Right lobe of liver (tissue), 4 donors: Measurements from ENCODE around the gene CDKAL1.

Experiments used
- POLR2A ChIP-seq: fragments of 450-650 bp; IDR thresholded peaks from one replicate; pipeline ENCODE4 v1.6.1; 2017; ENCODE audit warnings: antibody characterized with exemption, mild to moderate bottlenecking
- TF ChIP-seq, protein P1 (sequence below), 4 donors: fragments of 200-600 bp in 3 of 4; fragments of 450-650 bp in 1 of 4; IDR thresholded peaks; one replicate each; pipeline versions ENCODE4 v1.5.1 to v1.8.0; 2016 to 2022; ENCODE audit warnings: antibody characterized with exemption in 4 of 4, mild to moderate bottlenecking in 2 of 4
- donor health status: DM: no; HTN: no; CAD: no.
- donor health status: DM: no; HTN: no; CAD: no.
- donor health status: DM: no; HTN: yes; CAD: no.

GRCh38 chr6:20790032-20790791, 256.0 kb downstream of the CDKAL1 start:
- TF ChIP-seq, protein P1, sequence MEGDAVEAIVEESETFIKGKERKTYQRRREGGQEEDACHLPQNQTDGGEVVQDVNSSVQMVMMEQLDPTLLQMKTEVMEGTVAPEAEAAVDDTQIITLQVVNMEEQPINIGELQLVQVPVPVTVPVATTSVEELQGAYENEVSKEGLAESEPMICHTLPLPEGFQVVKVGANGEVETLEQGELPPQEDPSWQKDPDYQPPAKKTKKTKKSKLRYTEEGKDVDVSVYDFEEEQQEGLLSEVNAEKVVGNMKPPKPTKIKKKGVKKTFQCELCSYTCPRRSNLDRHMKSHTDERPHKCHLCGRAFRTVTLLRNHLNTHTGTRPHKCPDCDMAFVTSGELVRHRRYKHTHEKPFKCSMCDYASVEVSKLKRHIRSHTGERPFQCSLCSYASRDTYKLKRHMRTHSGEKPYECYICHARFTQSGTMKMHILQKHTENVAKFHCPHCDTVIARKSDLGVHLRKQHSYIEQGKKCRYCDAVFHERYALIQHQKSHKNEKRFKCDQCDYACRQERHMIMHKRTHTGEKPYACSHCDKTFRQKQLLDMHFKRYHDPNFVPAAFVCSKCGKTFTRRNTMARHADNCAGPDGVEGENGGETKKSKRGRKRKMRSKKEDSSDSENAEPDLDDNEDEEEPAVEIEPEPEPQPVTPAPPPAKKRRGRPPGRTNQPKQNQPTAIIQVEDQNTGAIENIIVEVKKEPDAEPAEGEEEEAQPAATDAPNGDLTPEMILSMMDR (IDR thresholded peaks at IDR 0.05) = no peak
- no peak for TF ChIP-seq POLR2A
